Chondrocyte (in vitro differentiated cells): ENCODE data around the gene VPS8. TPM values are rescaled to one million over a fixed set of nuclear protein-coding genes. Genes with fewer than 3 reads are reported as not detected.

Experiments
- DNase-seq: peaks from one replicate; pipeline ENCODE4 v3.0.0; 2021; ENCODE audit warnings: mixed read lengths, low spot score
- H3K27ac Mint-ChIP-seq: one replicate; pipeline ENCODE4 v1.8.0; 2021; ENCODE audit warnings: mild to moderate bottlenecking, moderate library complexity, mixed read lengths; ENCODE audit not compliant: unreplicated experiment
- H3K27me3 Mint-ChIP-seq: 2 replicates; pipeline ENCODE4 v1.8.0; 2021; ENCODE audit warnings: low read depth, mixed read lengths
- H3K36me3 Mint-ChIP-seq: 2 replicates; pipeline ENCODE4 v1.8.0; 2021; ENCODE audit warnings: low read depth, mixed read lengths
- H3K4me1 Mint-ChIP-seq: 2 replicates; pipeline ENCODE4 v1.8.0; 2021; ENCODE audit warnings: low read depth, mild to moderate bottlenecking, mixed read lengths
- H3K4me3 Mint-ChIP-seq: one replicate; pipeline ENCODE4 v1.8.0; 2021; ENCODE audit warnings: mild to moderate bottlenecking, moderate library complexity, mixed read lengths; ENCODE audit not compliant: unreplicated experiment
- H3K9me3 Mint-ChIP-seq: 2 replicates; pipeline ENCODE4 v1.8.0; 2021; ENCODE audit warnings: low read depth, mixed read lengths
- CTCF ChIP-seq: fragments of 200-600 bp; sonication (generic); IDR thresholded peaks from 2 replicates; pipeline ENCODE4 v1.5.0; 2021; ENCODE audit warnings: antibody characterized with exemption, mild to moderate bottlenecking, moderate library complexity
- total RNA-seq: library from RNA; stranded (reverse); gene quantifications from 3 replicates; pipeline ENCODE4 v1.2.1, GENCODE V29; 2021

Gene VPS8
- total RNA-seq, 1 donor from 2014 or later, result 53.7 TPM

GRCh38 chr3:185094697-185095096 is 282.7 kb downstream of the VPS8 start:
- H3K27me3 Mint-ChIP-seq, result no peaks in the 10 kb centered on the region
- H3K4me1 Mint-ChIP-seq, result peaks cover 13% of the 10 kb centered on the region
- H3K4me3 Mint-ChIP-seq, result no peak overlapping the region
- no peak for DNase-seq
- peaks cover 7% of the 10 kb centered on the region for H3K9me3 Mint-ChIP-seq
- H3K36me3 Mint-ChIP-seq, result no peaks in the 10 kb centered on the region
- no peak overlapping the region for H3K27ac Mint-ChIP-seq
- no peak for TF ChIP-seq CTCF

Other genes starting within 250 kb of the VPS8 start
- 35.0 to 37.8 TPM (median 36.1 TPM) in 3 replicates for gene MAGEF1, start 100.1 kb upstream of the VPS8 start, total RNA-seq